HepG2 (cell line): ENCODE measurements around the gene CLDND2. TPM values are rescaled to one million over a fixed set of nuclear protein-coding genes. Genes with fewer than 3 reads are reported as not detected.

Experiments
- DZIP1 ChIP-seq: sonication (generic); formaldehyde crosslinking; IDR thresholded peaks from 2 replicates; pipeline ENCODE4 v1.5.0; 2020; ENCODE audit warnings: mild to moderate bottlenecking, missing genetic modification reagents
- HINFP ChIP-seq: sonication (generic); formaldehyde crosslinking; IDR thresholded peaks from 2 replicates; pipeline ENCODE4 v1.4.0; 2020; ENCODE audit warnings: low read depth, mild to moderate bottlenecking, missing genetic modification reagents
- MATR3 ChIP-seq: sonication (generic); formaldehyde crosslinking; IDR thresholded peaks from 2 replicates; pipeline ENCODE4 v1.4.0; 2020; ENCODE audit warnings: missing genetic modification reagents
- NR2F2 ChIP-seq: IDR thresholded peaks from 2 replicates; pipeline ENCODE4 v1.6.1; 2012; ENCODE audit warnings: low read depth, inconsistent platforms, borderline replicate concordance
- RBM22 ChIP-seq: fragments of 200-400 bp; formaldehyde crosslinking; optimal IDR thresholded peaks from 2 replicates; pipeline ENCODE3; 2017; ENCODE audit warnings: mild to moderate bottlenecking, low read length, moderate library complexity
- RELA ChIP-seq: sonication (generic); formaldehyde crosslinking; IDR thresholded peaks from 2 replicates; pipeline ENCODE4 v1.4.0; 2020; ENCODE audit warnings: missing genetic modification reagents
- SALL1 ChIP-seq: sonication (generic); formaldehyde crosslinking; IDR thresholded peaks from 2 replicates; pipeline ENCODE4 v1.8.0; 2022; ENCODE audit warnings: mild to moderate bottlenecking, missing genetic modification reagents
- SMAD1 ChIP-seq: sonication (generic); formaldehyde crosslinking; IDR thresholded peaks from 2 replicates; pipeline ENCODE4 v1.4.0; 2020; ENCODE audit warnings: missing genetic modification reagents, low read depth, mild to moderate bottlenecking, borderline replicate concordance
- SP4 ChIP-seq: sonication (generic); formaldehyde crosslinking; IDR thresholded peaks from 2 replicates; pipeline ENCODE4 v1.8.1; 2023; ENCODE audit warnings: mild to moderate bottlenecking, missing genetic modification reagents
- TFE3 ChIP-seq: IDR thresholded peaks from 2 replicates; pipeline ENCODE4 v1.6.1; 2016
- ZNF318 ChIP-seq: sonication (generic); formaldehyde crosslinking; IDR thresholded peaks from 2 replicates; pipeline ENCODE4 v1.4.0; 2020; ENCODE audit warnings: mild to moderate bottlenecking, missing genetic modification reagents
- polyA plus RNA-seq, 8 experiments: library from polyadenylated mRNA; depleted of rRNA in 3 of 8; stranded (reverse) in 7 of 8; unstranded in 1 of 8; fragments of >200 nt; fragmentation: Illumina TruSeq in 4 of 8; extraction: Trizol in 4 of 8; gene quantifications; 2 replicates each; pipeline versions ENCODE4 v1.2.1 to v1.2.3, GENCODE V29; 2011 to 2016; ENCODE audit warnings: low read depth in 4 of 8, missing spikeins in 1 of 8, mixed read lengths in 1 of 8; ENCODE audit not compliant: insufficient read depth in 1 of 8
- total RNA-seq, 5 experiments: library from RNA; depleted of rRNA; stranded (reverse); fragments of >200 nt; fragmentation: Illumina TruSeq; extraction: Trizol; gene quantifications; 2 replicates each; pipeline ENCODE4 v1.2.3, GENCODE V29; 2016; ENCODE audit warnings: low read depth in 1 of 5

Gene CLDND2
- total and polyA plus RNA-seq, 2 of the 13 experiments (the other 11 are each of a cell fraction or from before 2014, with no cell fraction given): 0.84 to 1.8 TPM

GRCh38 chr19:51365211-51365964 lies 3.4 kb downstream of the CLDND2 start (continued):
- TF ChIP-seq DZIP1 (CRISPR knock-in tag): peak; percentile 22; the same call in 1 of the 2 replicates
- TF ChIP-seq NR2F2: no peak
- 0 out of 2 replicates have a peak, but pooled peaks have one; percentile 78 for TF ChIP-seq ZNF318 (CRISPR knock-in tag)
- TF ChIP-seq SP4 (CRISPR knock-in tag): no peak
- TF ChIP-seq HINFP (CRISPR knock-in tag): peak; percentile 41; the same call in 1 of the 2 replicates
- TF ChIP-seq RELA: 0 out of 2 replicates have a peak, but pooled peaks have one; percentile 52
- TF ChIP-seq MATR3 (CRISPR knock-in tag): no peak
- no peak for TF ChIP-seq SMAD1 (CRISPR knock-in tag)
- TF ChIP-seq TFE3 (CRISPR knock-in tag): no peak; the same call in none of the 2 replicates
- peak; percentile 67 for TF ChIP-seq SALL1
- peak; percentile 51 for TF ChIP-seq RBM22
